Urinary bladder (tissue), 4 donors: ENCODE data around the gene CEACAM19. TPM values are rescaled to one million over a fixed set of nuclear protein-coding genes. Genes with fewer than 3 reads are reported as not detected.

Source experiments
- DNase-seq: peaks from one replicate; pipeline ENCODE4 v3.0.0-alpha.2; 2015; ENCODE audit errors: extremely low spot score
- H3K27ac ChIP-seq: one replicate; pipeline ENCODE4 v1.5.1; 2013; ENCODE audit warnings: low read depth, mild to moderate bottlenecking, moderate library complexity
- H3K36me3 ChIP-seq: one replicate; pipeline ENCODE4 v1.6.1; 2013; ENCODE audit warnings: mild to moderate bottlenecking, moderate library complexity; ENCODE audit not compliant: insufficient read depth
- H3K4me1 ChIP-seq: one replicate; pipeline ENCODE4 v1.6.1; 2013; ENCODE audit warnings: mild to moderate bottlenecking, moderate library complexity; ENCODE audit not compliant: insufficient read depth
- H3K4me3 ChIP-seq: one replicate; pipeline ENCODE4 v1.5.1; 2013; ENCODE audit warnings: low read depth, low read length
- WGBS: extraction: QIAGEN DNeasy Blood & Tissue Kit; methylation state at CpG from one replicate; pipeline ENCODE4 v1.1.7; 2013; 5-methylcytosine and 5-hydroxymethylcytosine counted together
- polyA plus RNA-seq: library from polyadenylated mRNA; stranded (reverse); fragments of 200-250 nt; gene quantifications from one replicate; pipeline ENCODE4 v1.2.3, GENCODE V29; 2013
- total RNA-seq: library from RNA; depleted of rRNA; stranded (reverse); fragments of >200 nt; gene quantifications from one replicate; pipeline ENCODE4 v1.2.3, GENCODE V29; 2014
- donor health status: healthy with polysubstance abuse.
- donor health status: healthy.

The CEACAM19 gene
- total and polyA plus RNA-seq, 2 donors, result 1.8 to 4.9 TPM

GRCh38 chr19:44637390-44637764, 33.9 kb upstream of the CEACAM19 start:
- Histone ChIP-seq H3K36me3 (no peaks in the 10 kb centered on the region), H3K4me3 (no peak overlapping the region), H3K4me1 (no peaks in the 10 kb centered on the region), H3K27ac (no peak overlapping the region)
- 92% methylated on average over 5 of the region's 5 CpGs for WGBS
- no peak for DNase-seq

DNA sequence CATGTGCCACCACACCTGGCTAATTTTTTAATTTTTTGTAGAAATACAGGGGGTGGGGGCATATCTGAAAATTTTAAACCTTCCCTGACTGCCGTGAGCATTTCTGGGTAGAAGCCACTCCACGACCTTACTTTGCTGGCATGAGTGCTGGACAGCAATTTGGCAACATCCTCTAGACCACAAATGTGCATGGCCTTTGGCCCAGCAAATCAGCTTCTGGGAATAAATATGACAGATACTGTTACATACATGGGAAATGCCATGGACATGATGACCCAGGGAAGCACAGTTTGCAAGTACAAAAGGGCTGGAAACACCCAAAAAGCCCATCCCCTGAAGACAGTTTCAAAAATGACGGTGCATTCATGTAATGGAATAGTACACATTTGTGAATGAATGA, 30.8 kb upstream of the CEACAM19 start:
- Histone ChIP-seq H3K27ac (no peak overlapping the region), H3K36me3 (no peaks in the 10 kb centered on the region), H3K4me3 (no peak overlapping the region), H3K4me1 (no peaks in the 10 kb centered on the region)
- no peak for DNase-seq
- WGBS, result 76% methylated on average over 3 of the region's 3 CpGs

- H3K4me1 ChIP-seq, result no peaks in the 10 kb centered on the region
- WGBS, result 89% methylated on average over 9 of the region's 9 CpGs
- H3K36me3 ChIP-seq, result no peaks in the 10 kb centered on the region
- no peak overlapping the region for H3K4me3 ChIP-seq
- DNase-seq, result no peak
- no peak overlapping the region for H3K27ac ChIP-seq
Measured at GRCh38 chr19:44641501-44642265, 29.6 kb upstream of the CEACAM19 start.

GRCh38 chr19:44642377-44642776, 28.9 kb upstream of the CEACAM19 start:
- no peaks in the 10 kb centered on the region for H3K4me1 ChIP-seq
- 37% methylated on average over 1 of the region's 1 CpG for WGBS
- H3K4me3 ChIP-seq, result no peak overlapping the region
- no peak overlapping the region for H3K27ac ChIP-seq
- DNase-seq, result no peak
- no peaks in the 10 kb centered on the region for H3K36me3 ChIP-seq

- no peak for DNase-seq
- WGBS, result under 1% methylated on average over 70 of the region's 70 CpGs
- peak within 1 kb of the TSS; percentile 38 for H3K27ac ChIP-seq
- H3K36me3 ChIP-seq, result no peaks in the 10 kb centered on the region
- H3K4me1 ChIP-seq, result no peaks in the 10 kb centered on the region
- peak within 1 kb of the TSS; percentile 76 for H3K4me3 ChIP-seq
Measured at GRCh38 chr19:44643605-44644401, 27.5 kb upstream of the CEACAM19 start, which contains the start of gene PVR. Gene PVR, plus strand, starts transcription at chr19:44643910. Its CDS starts 187 bp downstream, at chr19:44644097.

GRCh38 chr19:44644402-44645016, 26.8 kb upstream of the CEACAM19 start:
- Histone ChIP-seq H3K4me1 (no peaks in the 10 kb centered on the region), H3K36me3 (no peaks in the 10 kb centered on the region), H3K27ac (no peak overlapping the region), H3K4me3 (peak overlapping the region; percentile 76)
- WGBS, result 10% methylated on average over 13 of the region's 13 CpGs
- no peak for DNase-seq

DNA sequence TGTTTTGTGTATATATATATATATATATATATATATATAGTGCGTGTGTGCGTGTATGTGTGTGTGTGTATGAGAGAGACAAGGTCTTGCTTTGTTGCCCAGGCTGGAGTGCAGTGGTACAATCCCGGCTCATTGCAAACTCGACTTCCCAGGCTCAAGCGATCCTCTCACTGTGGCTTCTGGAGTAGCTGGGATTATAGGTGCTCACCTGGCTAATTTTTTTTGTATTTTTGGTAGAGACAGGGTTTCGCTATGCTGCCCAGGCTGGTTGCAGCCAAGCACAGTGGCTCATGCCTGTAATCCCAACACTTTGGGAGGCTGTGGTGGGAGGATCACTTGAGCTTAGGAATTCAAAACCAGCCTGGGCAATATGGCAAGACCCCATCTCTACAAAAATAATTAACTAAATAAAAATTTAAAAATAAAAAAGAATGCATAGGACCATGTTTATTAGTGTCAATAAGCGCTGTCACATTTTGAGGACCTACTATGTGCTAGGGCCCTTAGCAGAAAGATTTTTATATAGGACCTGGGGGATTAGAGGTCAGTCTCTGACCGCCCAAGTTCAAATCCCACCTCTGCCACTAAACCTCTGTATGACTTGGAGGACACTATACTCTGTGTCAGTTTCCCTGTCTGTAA, 25.8 kb upstream of the CEACAM19 start:
- WGBS, result 85% methylated on average over 8 of the region's 8 CpGs
- no peak overlapping the region for H3K27ac ChIP-seq
- DNase-seq, result no peak
- H3K36me3 ChIP-seq, result no peaks in the 10 kb centered on the region
- H3K4me3 ChIP-seq, result no peak overlapping the region
- H3K4me1 ChIP-seq, result no peaks in the 10 kb centered on the region

GRCh38 chr19:44646049-44646416, 25.2 kb upstream of the CEACAM19 start:
- no peak overlapping the region for H3K27ac ChIP-seq
- no peaks in the 10 kb centered on the region for H3K36me3 ChIP-seq
- no peak for DNase-seq
- H3K4me1 ChIP-seq, result no peaks in the 10 kb centered on the region
- WGBS, result 97% methylated on average over 3 of the region's 3 CpGs
- no peak overlapping the region for H3K4me3 ChIP-seq

DNA sequence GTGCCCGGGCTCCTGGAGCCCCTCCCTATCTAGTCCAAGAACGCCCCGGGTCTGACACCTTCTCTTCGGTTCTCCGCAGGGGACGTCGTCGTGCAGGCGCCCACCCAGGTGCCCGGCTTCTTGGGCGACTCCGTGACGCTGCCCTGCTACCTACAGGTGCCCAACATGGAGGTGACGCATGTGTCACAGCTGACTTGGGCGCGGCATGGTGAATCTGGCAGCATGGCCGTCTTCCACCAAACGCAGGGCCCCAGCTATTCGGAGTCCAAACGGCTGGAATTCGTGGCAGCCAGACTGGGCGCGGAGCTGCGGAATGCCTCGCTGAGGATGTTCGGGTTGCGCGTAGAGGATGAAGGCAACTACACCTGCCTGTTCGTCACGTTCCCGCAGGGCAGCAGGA, 24.1 kb upstream of the CEACAM19 start:
- DNase-seq, result no peak
- Histone ChIP-seq H3K27ac (no peak overlapping the region), H3K4me3 (no peak overlapping the region), H3K36me3 (no peaks in the 10 kb centered on the region), H3K4me1 (no peaks in the 10 kb centered on the region)
- 68% methylated on average over 31 of the region's 31 CpGs for WGBS

DNA sequence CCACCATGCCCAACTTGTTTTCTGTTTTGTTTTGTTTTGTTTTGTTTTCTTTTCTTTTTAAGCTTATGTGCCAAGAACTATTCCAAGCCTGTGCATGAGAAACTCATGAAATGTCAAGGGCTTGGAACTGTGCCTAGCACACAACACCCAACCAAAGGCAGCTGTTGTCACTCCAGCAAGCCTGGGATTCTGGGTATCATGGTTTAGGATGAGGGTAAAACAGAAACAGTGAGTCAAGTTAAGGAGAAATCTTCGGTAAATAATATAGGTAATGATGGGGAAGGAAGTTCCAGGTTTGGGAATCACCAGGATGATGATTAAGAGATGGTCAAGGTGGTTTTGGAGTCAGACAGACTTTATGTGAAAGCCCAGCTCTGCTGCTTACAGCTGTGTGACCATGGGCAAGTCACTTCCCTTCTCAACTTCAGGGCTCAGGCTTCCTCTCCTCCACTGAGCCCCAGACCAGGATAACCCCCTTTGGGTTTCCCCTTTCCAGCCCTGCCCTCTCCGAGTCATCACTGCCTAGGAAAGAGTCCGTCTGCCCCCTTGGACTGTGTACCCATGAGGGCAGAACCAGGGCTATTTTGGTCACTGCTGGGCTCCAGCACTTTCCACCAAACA, 22.5 kb upstream of the CEACAM19 start:
- no peaks in the 10 kb centered on the region for H3K4me1 ChIP-seq
- no peak overlapping the region for H3K4me3 ChIP-seq
- no peak for DNase-seq
- H3K36me3 ChIP-seq, result no peaks in the 10 kb centered on the region
- 69% methylated on average over 3 of the region's 3 CpGs for WGBS
- no peak overlapping the region for H3K27ac ChIP-seq

GRCh38 chr19:44649578-44650145, 21.6 kb upstream of the CEACAM19 start:
- no peak for DNase-seq
- Histone ChIP-seq H3K27ac (no peak overlapping the region), H3K36me3 (no peaks in the 10 kb centered on the region), H3K4me3 (no peak overlapping the region), H3K4me1 (no peaks in the 10 kb centered on the region)
- WGBS, result 95% methylated on average over 15 of the region's 15 CpGs

GRCh38 chr19:44653343-44653742, 17.9 kb upstream of the CEACAM19 start:
- 96% methylated on average over 5 of the region's 5 CpGs for WGBS
- DNase-seq, result no peak

More at GRCh38 chr19:44653343-44653742, 17.9 kb upstream of the CEACAM19 start:
- H3K36me3 ChIP-seq, result no peaks in the 10 kb centered on the region
- no peaks in the 10 kb centered on the region for H3K4me1 ChIP-seq
- H3K27ac ChIP-seq, result no peak overlapping the region
- no peak overlapping the region for H3K4me3 ChIP-seq
